H1 (cell line): ENCODE measurements around the gene SLC7A8. TPM values are rescaled to one million over a fixed set of nuclear protein-coding genes. Genes with fewer than 3 reads are reported as not detected.
A peak's percentile ranks its signal among the peaks of the same experiment; 100 is the strongest.

Experiments
- CTCF ChIA-PET: fragments of 300-600 bp; sonication (Branson Sonifier 250); formaldehyde crosslinking; loops from one replicate; lab custom pipeline; 2021; ENCODE audit not compliant: partially characterized antibody; lab: Charles Lee
- POLR2A ChIA-PET: fragments of 300-600 bp; sonication (Branson Sonifier 250); formaldehyde crosslinking; loops from one replicate; lab custom pipeline; 2021; ENCODE audit warnings: inconsistent platforms; ENCODE audit not compliant: partially characterized antibody; lab: Charles Lee
- DNase-seq, 2 experiments: peaks; one replicate each; pipeline versions ENCODE4 v3.0.0 to v3.0.0-alpha.2; 2010 to 2022; ENCODE audit warnings: low spot score in 2 of 2, low read depth in 1 of 2, mixed read lengths in 1 of 2
- FAIRE-seq: peaks from 2 replicates; lab custom pipeline; 2011; peaks lifted over from hg19 to GRCh38; lab: Jason Lieb, UNC
- H2AFZ ChIP-seq: 2 replicates; pipeline ENCODE4 v1.8.1; 2012; ENCODE audit warnings: low read length, inconsistent platforms
- H2AK5ac ChIP-seq: 2 replicates; pipeline ENCODE4 v1.6.1; 2013; ENCODE audit warnings: low read depth, low read length
- H2BK120ac ChIP-seq: replicated peaks from 2 replicates; pipeline ENCODE3; 2013; ENCODE audit warnings: low read depth, low read length, inconsistent platforms
- H2BK12ac ChIP-seq: 2 replicates; pipeline ENCODE4 v1.6.1; 2013; ENCODE audit warnings: low read depth, low read length
- H2BK15ac ChIP-seq: 2 replicates; pipeline ENCODE4 v1.6.1; 2013; ENCODE audit warnings: low read length
- H2BK20ac ChIP-seq: 2 replicates; pipeline ENCODE4 v1.6.1; 2013; ENCODE audit warnings: low read length
- H2BK5ac ChIP-seq: 2 replicates; pipeline ENCODE4 v1.6.1; 2013; ENCODE audit warnings: low read depth, low read length
- H3K14ac ChIP-seq: 2 replicates; pipeline ENCODE4 v1.6.1; 2013; ENCODE audit warnings: inconsistent platforms; ENCODE audit not compliant: insufficient read length
- H3K18ac ChIP-seq: 2 replicates; pipeline ENCODE4 v1.6.1; 2013; ENCODE audit warnings: low read length; ENCODE audit errors: extremely low read depth
- H3K23ac ChIP-seq: 2 replicates; pipeline ENCODE4 v1.6.1; 2013; ENCODE audit warnings: inconsistent platforms; ENCODE audit not compliant: insufficient read length
- H3K23me2 ChIP-seq: 2 replicates; pipeline ENCODE4 v1.6.1; 2013; ENCODE audit warnings: low read depth, low read length
- H3K27ac ChIP-seq: 2 replicates; pipeline ENCODE4 v1.6.1; 2011; ENCODE audit warnings: low read depth, low read length, inconsistent platforms
- H3K27me3 ChIP-seq, 4 experiments: replicated peaks in 1 of 4; 1 replicate in 1 of 4; 2 replicates in 3 of 4; pipeline versions ENCODE4 v1.6.1 to v1.8.1; 2011 to 2013; ENCODE audit warnings: low read length in 3 of 4, mild to moderate bottlenecking in 3 of 4, inconsistent platforms in 2 of 4, mixed read lengths in 2 of 4, moderate library complexity in 1 of 4; ENCODE audit not compliant: control insufficient read depth in 3 of 4, insufficient read depth in 3 of 4; ENCODE audit errors: extremely low read depth in 1 of 4
- H3K36me3 ChIP-seq, 4 experiments: 2 replicates each; pipeline versions ENCODE4 v1.6.1 to v1.8.1; 2011 to 2013; ENCODE audit warnings: mild to moderate bottlenecking in 4 of 4, low read length in 3 of 4, moderate library complexity in 2 of 4, control low read depth in 1 of 4, inconsistent platforms in 1 of 4; ENCODE audit not compliant: insufficient read depth in 4 of 4, control insufficient read depth in 2 of 4
- H3K4ac ChIP-seq: replicated peaks from 2 replicates; pipeline ENCODE3; 2013; ENCODE audit warnings: low read length, low read depth, mixed read lengths, inconsistent platforms; ENCODE audit not compliant: insufficient read length
- H3K4me1 ChIP-seq, 4 experiments: replicated peaks in 1 of 4; 1 replicate in 1 of 4; 2 replicates in 3 of 4; pipeline versions ENCODE4 v1.6.1 to v1.8.1; 2011 to 2013; ENCODE audit warnings: low read length in 3 of 4, inconsistent platforms in 2 of 4, mixed read lengths in 1 of 4; ENCODE audit not compliant: insufficient read depth in 4 of 4, control insufficient read depth in 3 of 4
- H3K4me2 ChIP-seq, 2 experiments: 2 replicates each; pipeline versions ENCODE4 v1.6.1 to v1.8.1; 2011 to 2013; ENCODE audit warnings: low read depth in 2 of 2, low read length in 2 of 2, control low read depth in 1 of 2, inconsistent platforms in 1 of 2, mild to moderate bottlenecking in 1 of 2; ENCODE audit not compliant: insufficient read depth in 1 of 2
- H3K4me3 ChIP-seq, 4 experiments: fragments of 200-600, 300-600 bp in 1 of 4; sonication (generic), shearing (Covaris generic), sonication (Bioruptor Twin) in 1 of 4; 2 replicates each; pipeline versions ENCODE4 v1.5.1 to v1.8.1; 2011 to 2016; ENCODE audit warnings: low read length in 4 of 4, low read depth in 3 of 4, control low read depth in 2 of 4, inconsistent platforms in 2 of 4, mild to moderate bottlenecking in 2 of 4, mixed read lengths in 1 of 4, moderate library complexity in 1 of 4; ENCODE audit not compliant: insufficient read depth in 2 of 4; ENCODE audit errors: extremely low read depth in 1 of 4
- H3K56ac ChIP-seq: replicated peaks from 2 replicates; pipeline ENCODE3; 2013; ENCODE audit warnings: low read depth, mild to moderate bottlenecking, mixed read lengths, low read length, inconsistent platforms; ENCODE audit not compliant: insufficient read length
- H3K79me1 ChIP-seq: 2 replicates; pipeline ENCODE4 v1.6.1; 2013; ENCODE audit warnings: low read depth, low read length, control low read depth
- H3K79me2 ChIP-seq, 2 experiments: 2 replicates each; pipeline versions ENCODE4 v1.6.1 to v1.8.1; 2012 to 2013; ENCODE audit warnings: low read length in 2 of 2, mild to moderate bottlenecking in 2 of 2, inconsistent platforms in 1 of 2; ENCODE audit not compliant: insufficient read depth in 2 of 2, control insufficient read depth in 1 of 2
- H3K9ac ChIP-seq, 4 experiments: replicated peaks in 1 of 4; 1 replicate in 1 of 4; 2 replicates in 3 of 4; pipeline versions ENCODE4 v1.6.1 to v1.8.1; 2011 to 2013; ENCODE audit warnings: low read depth in 3 of 4, low read length in 3 of 4, control low read depth in 2 of 4, mild to moderate bottlenecking in 2 of 4, moderate library complexity in 2 of 4, inconsistent platforms in 1 of 4; ENCODE audit errors: extremely low read depth in 1 of 4
- H3K9me3 ChIP-seq, 2 experiments: 2 replicates each; pipeline versions ENCODE4 v1.6.1 to v1.8.1; 2012 to 2013; ENCODE audit warnings: mild to moderate bottlenecking in 2 of 2, moderate library complexity in 2 of 2, control low read depth in 1 of 2, inconsistent platforms in 1 of 2, low read depth in 1 of 2, low read length in 1 of 2, mixed read lengths in 1 of 2; ENCODE audit not compliant: insufficient read depth in 2 of 2
- H4K20me1 ChIP-seq, 2 experiments: replicated peaks in 1 of 2; 2 replicates each; pipeline versions ENCODE3 to v1.8.1; 2011 to 2013; ENCODE audit warnings: inconsistent platforms in 2 of 2, low read length in 2 of 2, mild to moderate bottlenecking in 1 of 2; ENCODE audit not compliant: insufficient read depth in 2 of 2, control insufficient read depth in 1 of 2
- H4K5ac ChIP-seq: 2 replicates; pipeline ENCODE4 v1.6.1; 2013; ENCODE audit warnings: low read length, low read depth, mixed read lengths, inconsistent platforms; ENCODE audit not compliant: insufficient read length
- H4K8ac ChIP-seq: 2 replicates; pipeline ENCODE4 v1.8.0; 2013; ENCODE audit warnings: mild to moderate bottlenecking, moderate library complexity, low read length, inconsistent platforms; ENCODE audit not compliant: insufficient read depth; ENCODE audit errors: extremely low read depth
- H4K91ac ChIP-seq: replicated peaks from 2 replicates; pipeline ENCODE3; 2013; ENCODE audit warnings: low read length, mixed read lengths, inconsistent platforms; ENCODE audit not compliant: insufficient read length
- BRCA1 ChIP-seq: IDR thresholded peaks from 2 replicates; pipeline ENCODE4 v1.6.1; 2012; ENCODE audit warnings: low read depth, low read length, improper control_type of control experiment
- CBX8 ChIP-seq: fragments of 300-800, 300-1000 bp; sonication (generic); IDR thresholded peaks from 2 replicates; pipeline ENCODE4 v1.7.1; 2016; ENCODE audit warnings: low read depth, low read length, borderline replicate concordance
- CHD1 ChIP-seq: IDR thresholded peaks from 2 replicates; pipeline ENCODE4 v1.6.1; 2012; ENCODE audit warnings: low read depth, low read length, improper control_type of control experiment
- JUND ChIP-seq: IDR thresholded peaks from 2 replicates; pipeline ENCODE4 v1.6.1; 2011; ENCODE audit warnings: mild to moderate bottlenecking, improper control_type of control experiment, low read length
- KDM5A ChIP-seq: fragments of 200-600 bp; IDR thresholded peaks from 2 replicates; pipeline ENCODE4 v1.7.1; 2012; ENCODE audit warnings: mild to moderate bottlenecking, low read length, inconsistent platforms, mixed read lengths
- NANOG ChIP-seq: IDR thresholded peaks from 2 replicates; pipeline ENCODE4 v1.6.1; 2011; ENCODE audit warnings: low read length, low read depth, mild to moderate bottlenecking, inconsistent platforms; ENCODE audit not compliant: insufficient read depth, poor library complexity, severe bottlenecking
- RAD21 ChIP-seq, 2 experiments: IDR thresholded peaks in 1 of 2; conservative IDR thresholded peaks in 1 of 2; 2 replicates each; pipeline ENCODE4 v1.6.1; 2011; ENCODE audit warnings: low read depth in 2 of 2, low read length in 2 of 2, improper control_type of control experiment in 1 of 2, inconsistent platforms in 1 of 2, mild to moderate bottlenecking in 1 of 2, moderate library complexity in 1 of 2
- RBBP5 ChIP-seq: IDR thresholded peaks from 2 replicates; pipeline ENCODE4 v1.7.1; 2012; ENCODE audit warnings: low read depth, mild to moderate bottlenecking, inconsistent platforms, low read length, moderate library complexity, borderline replicate concordance
- SAP30 ChIP-seq: fragments of 300-600 bp; sonication (generic); IDR thresholded peaks from 2 replicates; pipeline ENCODE4 v1.7.1; 2012; ENCODE audit warnings: low read length, moderate library complexity, mild to moderate bottlenecking, inconsistent platforms; ENCODE audit not compliant: insufficient read depth, insufficient replicate concordance
- TCF12 ChIP-seq: IDR thresholded peaks from 2 replicates; pipeline ENCODE4 v1.6.1; 2011; ENCODE audit warnings: low read depth, mild to moderate bottlenecking, low read length
- polyA plus RNA-seq, 7 experiments: library from polyadenylated mRNA; depleted of rRNA in 3 of 7; stranded (reverse) in 5 of 7; unstranded in 2 of 7; fragments of >200 nt in 5 of 7; fragments of 200-250 nt in 2 of 7; gene quantifications; 1 replicate in 5 of 7; 2 replicates in 1 of 7; 4 replicates in 1 of 7; pipeline versions ENCODE4 v1.2.1 to v1.2.3, GENCODE V29; 2011 to 2013; ENCODE audit warnings: missing spikeins in 2 of 7, mixed read lengths in 2 of 7
- total RNA-seq: library from RNA; stranded (reverse); fragmentation: NEBNext Ultra II Directional; extraction: Animal tissue kit (Norgen Biotek cat#: 25700); gene quantifications from 2 replicates; pipeline ENCODE4 v1.2.1, GENCODE V29; 2021

The SLC7A8 gene
- total and polyA plus RNA-seq, 2 of the 8 experiments (the other 6 are each of a cell fraction or from before 2014, with no cell fraction given): 182 to 204 TPM

- Histone ChIP-seq H2AK5ac (no peak overlapping the region), H3K27ac (no peak overlapping the region), H3K9me3 (peaks cover 3 to 4% of the 10 kb centered on the region in 2 experiments; a peak in 2 of 4 replicates), H4K20me1 (no peaks in the 10 kb centered on the region), H2BK20ac (peak overlapping the region; percentile 23; the same call in 1 of the 2 replicates), H2AFZ (no peak overlapping the region), H3K27me3 (no peaks in the 10 kb centered on the region; a peak in 4 of 7 replicates), H4K91ac (no peak overlapping the region), H2BK12ac (no peak overlapping the region), H3K9ac (no peak overlapping the region; a peak in 1 of 7 replicates), H4K8ac (no peak overlapping the region), H3K4me3 (no peak overlapping the region), H3K18ac (no peak overlapping the region), H3K79me1 (no peaks in the 10 kb centered on the region), H3K36me3 (no peaks in the 10 kb centered on the region), H2BK120ac (no peak overlapping the region), H2BK5ac (no peak overlapping the region; the same call in 1 of the 2 replicates), H3K23me2 (no peaks in the 10 kb centered on the region; the same call in 1 of the 2 replicates), H4K5ac (no peak overlapping the region), H3K56ac (no peak overlapping the region), H3K4ac (no peak overlapping the region), H3K4me2 (no peak overlapping the region), H3K4me1 (peaks cover 6 to 15% (median 9%) of the 10 kb centered on the region in 4 experiments; a peak in 4 of 7 replicates), H2BK15ac (peak overlapping the region; percentile 62; the same call in 1 of the 2 replicates), H3K14ac (no peak overlapping the region), H3K23ac (no peak overlapping the region), H3K79me2 (no peaks in the 10 kb centered on the region)
- POLR2A ChIA-PET: interaction anchor here (1.1 to 3.0 kb wide), 3 partner anchors 12 to 35 kb away, joined by 5 to 12 read pairs (median 5); partner anchors contain the start of genes ACIN1 and C14orf119
- DNase-seq (no peak), FAIRE-seq (no peak)
- CTCF ChIA-PET: interaction anchor here (0.7 to 1.3 kb wide), 3 partner anchors 24 to 34 kb away, joined by 3 read pairs; no protein-coding TSS in a partner anchor
- no peak for TF ChIP-seq JUND
- no peak for TF ChIP-seq SAP30
- TF ChIP-seq TCF12: no peak
- no peak for TF ChIP-seq RAD21 (IDR thresholded peaks at IDR 0.05 in 1 of 2, conservative IDR thresholded peaks at IDR 0.05 in 1 of 2; ENCODE audit: low read depth in 2 of 2, low read length in 2 of 2)
- no peak for TF ChIP-seq KDM5A
- no peak for TF ChIP-seq CBX8
- no peak for TF ChIP-seq NANOG
- no peak for TF ChIP-seq CHD1
- TF ChIP-seq BRCA1: no peak
- no peak for TF ChIP-seq RBBP5
Observed at GRCh38 chr14:23106747-23107045, 76.8 kb downstream of the SLC7A8 start.
